Cardiac muscle cell (in vitro differentiated cells and primary cell): Measurements from ENCODE around the gene ADAMTS19. TPM values are rescaled to one million over a fixed set of nuclear protein-coding genes. Genes with fewer than 3 reads are reported as not detected.

Experiments
- DNase-seq, 2 donors: peaks; one replicate each; pipeline versions ENCODE4 v3.0.0 to v3.0.0-alpha.2; 2010 to 2017; ENCODE audit warnings: low read depth in 1 of 2, low spot score in 1 of 2
- H3K27ac ChIP-seq: fragments of 200-600 bp; sonication (generic); 2 replicates; pipeline ENCODE4 v1.5.1; 2016
- H3K27me3 ChIP-seq: fragments of 200-600 bp; sonication (generic); 2 replicates; pipeline ENCODE4 v1.6.0; 2016; ENCODE audit warnings: control low read depth
- H3K36me3 ChIP-seq: fragments of 200-600 bp; sonication (generic); 2 replicates; pipeline ENCODE4 v1.5.1; 2016; ENCODE audit warnings: control low read depth
- H3K4me1 ChIP-seq: fragments of 200-600 bp; sonication (generic); 2 replicates; pipeline ENCODE4 v1.8.1; 2017; ENCODE audit warnings: low read depth, mild to moderate bottlenecking, mixed run types
- H3K4me3 ChIP-seq: fragments of 200-600 bp; sonication (generic); 2 replicates; pipeline ENCODE4 v1.5.1; 2016; ENCODE audit warnings: mild to moderate bottlenecking
- H3K9me3 ChIP-seq: fragments of 200-600 bp; sonication (generic); 2 replicates; pipeline ENCODE4 v1.5.1; 2017; ENCODE audit warnings: low read depth, mild to moderate bottlenecking, control low read depth
- CTCF ChIP-seq: IDR thresholded peaks from 2 replicates; pipeline ENCODE4 v1.5.1; 2012; ENCODE audit warnings: low read depth, mild to moderate bottlenecking, low read length
- polyA plus RNA-seq: library from polyadenylated mRNA; unstranded; fragments of >200 nt; fragmentation: Nextera tagmentation; extraction: Ambion mirVana; gene quantifications from 2 replicates; pipeline ENCODE4 v1.2.1, GENCODE V29; 2016
- total RNA-seq: library from RNA; depleted of rRNA; stranded (reverse); fragments of >200 nt; gene quantifications from 2 replicates; pipeline ENCODE4 v1.2.3, GENCODE V29; 2016

ADAMTS19 gene
- total RNA-seq = 69.6 and 111 TPM in 2 replicates
- polyA plus RNA-seq = 26.6 and 40.6 TPM in 2 replicates

- Histone ChIP-seq H3K27me3 (no peaks in the 10 kb centered on the region), H3K4me3 (peak within 1 kb of the TSS; percentile 95), H3K36me3 (peaks cover 2% of the 10 kb centered on the region), H3K9me3 (no peaks in the 10 kb centered on the region), H3K4me1 (peaks cover 45% of the 10 kb centered on the region), H3K27ac (peak within 1 kb of the TSS; percentile 82)
- no peak for TF ChIP-seq CTCF
- DNase-seq = peak; percentile 67 to 73
Measured at GRCh38 chr5:129459777-129460671, at the start of gene ADAMTS19. ADAMTS19 (plus strand) TSS chr5:129460298; CDS start chr5:129460392, 94 bp downstream.

GRCh38 chr5:129410488-129410887, 49.6 kb upstream of the ADAMTS19 start:
- no peaks in the 10 kb centered on the region for H3K36me3 ChIP-seq
- no peak overlapping the region for H3K27ac ChIP-seq
- peak in 1 of 2 donors; percentile 34 for DNase-seq
- no peaks in the 10 kb centered on the region for H3K9me3 ChIP-seq
- peaks cover 29% of the 10 kb centered on the region for H3K4me1 ChIP-seq
- H3K4me3 ChIP-seq = no peak overlapping the region
- H3K27me3 ChIP-seq = no peaks in the 10 kb centered on the region
- no peak for TF ChIP-seq CTCF

- H3K4me1 ChIP-seq = peaks cover 26% of the 10 kb centered on the region
- H3K27me3 ChIP-seq = no peaks in the 10 kb centered on the region
- DNase-seq = no peak
- no peak for TF ChIP-seq CTCF
- no peaks in the 10 kb centered on the region for H3K36me3 ChIP-seq
- no peak overlapping the region for H3K27ac ChIP-seq
- H3K4me3 ChIP-seq = no peak overlapping the region
- no peaks in the 10 kb centered on the region for H3K9me3 ChIP-seq
Measured at GRCh38 chr5:129412721-129413120, 47.4 kb upstream of the ADAMTS19 start.

GRCh38 chr5:129413570-129413969, 46.5 kb upstream of the ADAMTS19 start:
- no peak for TF ChIP-seq CTCF
- no peaks in the 10 kb centered on the region for H3K27me3 ChIP-seq
- peak in 1 of 2 donors; percentile 20 for DNase-seq
- H3K36me3 ChIP-seq = no peaks in the 10 kb centered on the region
- no peak overlapping the region for H3K4me3 ChIP-seq
- H3K9me3 ChIP-seq = no peaks in the 10 kb centered on the region
- H3K4me1 ChIP-seq = peaks cover 26% of the 10 kb centered on the region
- H3K27ac ChIP-seq = no peak overlapping the region

- Histone ChIP-seq H3K9me3 (no peaks in the 10 kb centered on the region), H3K27ac (no peak overlapping the region), H3K27me3 (no peaks in the 10 kb centered on the region), H3K4me1 (no peaks in the 10 kb centered on the region), H3K36me3 (no peaks in the 10 kb centered on the region), H3K4me3 (no peak overlapping the region)
- no peak for DNase-seq
- no peak for TF ChIP-seq CTCF
Measured at GRCh38 chr5:129419292-129419691, 40.8 kb upstream of the ADAMTS19 start.
